Calu3 (cell line): ENCODE data around the gene KCNJ10. TPM values are rescaled to one million over a fixed set of nuclear protein-coding genes. Genes with fewer than 3 reads are reported as not detected.

Experiments
- Bru-seq: library from RNA; stranded (reverse); fragments of 400-500 nt; gene quantifications from one replicate; lab custom pipeline; 2021; lab: Mats Ljungman, UMichigan
- BruChase-seq, 2 experiments: library from RNA; stranded (reverse); fragments of 400-500 nt; gene quantifications; one replicate each; lab custom pipeline; 2021; lab: Mats Ljungman, UMichigan
- BruUV-seq: library from RNA; stranded (reverse); fragments of 400-500 nt; replicated peaks from 2 replicates; lab custom pipeline; 2021; lab: Mats Ljungman, UMichigan
- CTCF ChIA-PET: fragments of 300-600 bp; sonication (Branson Sonifier 250); formaldehyde crosslinking; loops from one replicate; lab custom pipeline; 2022; ENCODE audit warnings: antibody characterized with exemption; lab: Charles Lee
- DNase-seq: peaks from one replicate; pipeline ENCODE4 v3.0.0; 2022
- H3K27ac Mint-ChIP-seq: one replicate; pipeline ENCODE4 v1.8.0; 2022; ENCODE audit warnings: mixed read lengths; ENCODE audit not compliant: unreplicated experiment
- H3K27me3 Mint-ChIP-seq: one replicate; pipeline ENCODE4 v1.8.0; 2022; ENCODE audit warnings: mixed read lengths; ENCODE audit not compliant: unreplicated experiment
- H3K36me3 Mint-ChIP-seq: one replicate; pipeline ENCODE4 v1.8.0; 2022; ENCODE audit warnings: mild to moderate bottlenecking, moderate library complexity, mixed read lengths; ENCODE audit not compliant: insufficient read depth, unreplicated experiment
- H3K4me1 Mint-ChIP-seq: one replicate; pipeline ENCODE4 v1.8.0; 2022; ENCODE audit warnings: mild to moderate bottlenecking, low read depth, mixed read lengths; ENCODE audit not compliant: unreplicated experiment
- H3K4me3 Mint-ChIP-seq: one replicate; pipeline ENCODE4 v1.8.0; 2022; ENCODE audit warnings: mild to moderate bottlenecking, low read depth, moderate library complexity, mixed read lengths; ENCODE audit not compliant: unreplicated experiment
- H3K9me3 Mint-ChIP-seq: one replicate; pipeline ENCODE4 v1.8.0; 2022; ENCODE audit warnings: low read depth, mixed read lengths; ENCODE audit not compliant: unreplicated experiment
- CTCF ChIP-seq: fragments of 200-600 bp; IDR thresholded peaks from one replicate; pipeline ENCODE4 v1.8.0; 2022; ENCODE audit warnings: antibody characterized with exemption; ENCODE audit not compliant: unreplicated experiment
- intact Hi-C: fragments of 100-400 bp; cut with micrococcal nuclease; formaldehyde crosslinking; loops from one replicate; pipeline ENCODE4 v1.10.0; 2022; ENCODE audit not compliant: unreplicated experiment
- long read RNA-seq: library from polyadenylated mRNA; stranded (forward); transcript quantifications from one replicate; pipeline ENCODE4 v2.0.0, GENCODE V29; 2022
- total RNA-seq: library from RNA; stranded (reverse); gene quantifications from 2 replicates; pipeline ENCODE4 v1.2.3, GENCODE V29; 2022

Gene KCNJ10
- total RNA-seq (not detected in 2 replicates), Bru-seq, nascent RNA (percentile 22 among the genes with signal in this experiment), BruChase-seq, experiment 1, labeled RNA remaining after a 6-hour chase (percentile 38 among the genes with signal in this experiment), BruChase-seq, experiment 2, labeled RNA remaining after a 2-hour chase (percentile 29 among the genes with signal in this experiment)
- long read RNA-seq, partial matches to known transcripts = 0 of 1 reads
- long read RNA-seq, other reads (novel, unspliced or antisense) = 1 of 1 reads

GRCh38 chr1:160069460-160070231, at the start of gene KCNJ10:
Gene KCNJ10 (minus strand): TSS chr1:160070160. CDS start chr1:160042532, 27,628 bp downstream.
- Mint-ChIP-seq H3K27me3 (peaks cover 100% of the 10 kb centered on the region), H3K4me3 (peak within 1 kb of the TSS; percentile 93), H3K4me1 (peaks cover 10% of the 10 kb centered on the region), H3K27ac (peak within 1 kb of the TSS; percentile 28), H3K36me3 (peaks cover 13% of the 10 kb centered on the region), H3K9me3 (no peaks in the 10 kb centered on the region)
- no peak for TF ChIP-seq CTCF
- DNase-seq = no peak
- intact Hi-C loops = no loop called here
- CTCF ChIA-PET = interaction anchor here (1.2 to 2.6 kb wide), 5 partner anchors 9 to 150 kb away, joined by 3 to 8 read pairs (median 6); partner anchors contain the start of gene KCNJ9
- BruUV-seq = no TSS peak

GRCh38 chr1:160118928-160119327, 49.0 kb upstream of the KCNJ10 start:
- Mint-ChIP-seq H3K4me3 (no peak overlapping the region), H3K9me3 (no peaks in the 10 kb centered on the region), H3K36me3 (peaks cover 5% of the 10 kb centered on the region), H3K27ac (no peak overlapping the region), H3K27me3 (peaks cover 64% of the 10 kb centered on the region), H3K4me1 (peaks cover 2% of the 10 kb centered on the region)
- intact Hi-C loops = no loop called here
- no TSS peak for BruUV-seq
- DNase-seq = no peak
- CTCF ChIA-PET = no interaction called here
- no peak for TF ChIP-seq CTCF

GRCh38 chr1:160117709-160118183, 47.8 kb upstream of the KCNJ10 start:
- H3K36me3 Mint-ChIP-seq = no peaks in the 10 kb centered on the region
- TF ChIP-seq CTCF = no peak
- H3K4me3 Mint-ChIP-seq = no peak overlapping the region
- H3K4me1 Mint-ChIP-seq = no peaks in the 10 kb centered on the region
- no peak for DNase-seq
- CTCF ChIA-PET = no interaction called here
- H3K27ac Mint-ChIP-seq = no peak overlapping the region
- H3K27me3 Mint-ChIP-seq = peaks cover 76% of the 10 kb centered on the region
- intact Hi-C loops = no loop called here
- no TSS peak for BruUV-seq
- H3K9me3 Mint-ChIP-seq = no peaks in the 10 kb centered on the region

- no peak overlapping the region for H3K27ac Mint-ChIP-seq
- H3K27me3 Mint-ChIP-seq = peaks cover 81% of the 10 kb centered on the region
- BruUV-seq = no TSS peak
- no peaks in the 10 kb centered on the region for H3K4me1 Mint-ChIP-seq
- no peak for TF ChIP-seq CTCF
- H3K9me3 Mint-ChIP-seq = no peaks in the 10 kb centered on the region
- no peaks in the 10 kb centered on the region for H3K36me3 Mint-ChIP-seq
- no peak for DNase-seq
- intact Hi-C loops = no loop called here
- H3K4me3 Mint-ChIP-seq = no peak overlapping the region
- CTCF ChIA-PET = interaction anchor here (1.5 kb wide), 1 partner anchor 135 kb away, joined by 3 read pairs; no protein-coding TSS in a partner anchor
Measured at GRCh38 chr1:160117300-160117699, 47.3 kb upstream of the KCNJ10 start.
